NCI-H187 (cell line): ENCODE measurements around the gene SALL3.
"Not testable (repeated sequence)": the region's sequence is repeated elsewhere in the genome, so short reads cannot be mapped to it uniquely, and the experiment has no call there.

ENCODE experiments used
- DNase-seq, 2 experiments: peaks; one replicate each; lab custom pipeline; 2025; lab: John Stamatoyannopoulos, UW

Gene SALL3

DNA sequence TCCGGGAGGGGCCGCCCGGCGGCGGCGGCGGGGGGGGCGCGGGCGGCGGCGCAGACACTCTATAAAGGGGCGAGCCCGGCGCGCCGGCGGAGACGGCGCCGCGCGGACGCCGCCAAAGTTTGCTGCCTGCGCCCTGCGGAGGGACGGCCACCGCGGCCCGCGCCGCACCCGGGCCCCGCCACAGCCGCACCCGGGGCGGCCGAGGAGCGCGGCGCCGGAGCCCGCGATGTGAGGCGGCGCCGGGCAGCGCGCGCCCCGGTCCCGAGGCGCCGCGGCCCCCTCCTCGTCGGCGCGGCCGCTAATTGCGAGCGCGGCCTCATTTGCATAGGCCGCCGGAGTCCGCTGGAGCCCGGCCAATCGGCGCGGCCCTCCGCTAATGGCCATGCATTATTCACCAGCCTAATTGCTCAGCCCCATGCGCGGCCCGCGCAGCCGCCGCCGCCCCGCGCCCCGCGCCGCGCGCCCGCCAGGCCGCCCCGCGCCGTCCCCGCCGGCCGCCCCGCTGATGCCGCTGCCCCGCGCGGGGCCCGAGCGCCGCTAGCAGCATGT, at the start of gene SALL3:
Gene SALL3, plus strand, starts transcription at position 89 of the 549 bp plus-strand sequence. Its CDS starts 457 bp downstream, at position 546.
- DNase-seq = no peak

DNA sequence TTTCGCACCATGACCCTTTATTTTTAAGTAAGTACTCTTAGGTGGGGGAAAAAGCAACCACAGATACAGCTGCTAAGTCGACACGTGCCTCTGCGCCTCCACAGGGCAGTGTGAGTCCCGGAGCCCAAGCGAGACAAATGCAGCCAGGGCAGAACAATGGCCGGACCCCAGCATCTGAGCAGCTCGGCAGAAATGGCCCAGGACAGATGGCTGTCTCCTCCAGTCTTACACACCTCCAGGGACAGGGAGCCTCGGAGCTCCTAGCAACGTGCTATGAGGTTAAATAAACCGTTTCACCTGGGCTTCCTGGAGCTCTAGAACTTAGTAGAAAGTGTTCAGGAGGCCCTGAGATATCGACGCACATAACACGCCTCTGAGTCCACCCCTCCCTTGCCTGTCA, 47.3 kb upstream of the SALL3 start:
- no peak for DNase-seq

DNA sequence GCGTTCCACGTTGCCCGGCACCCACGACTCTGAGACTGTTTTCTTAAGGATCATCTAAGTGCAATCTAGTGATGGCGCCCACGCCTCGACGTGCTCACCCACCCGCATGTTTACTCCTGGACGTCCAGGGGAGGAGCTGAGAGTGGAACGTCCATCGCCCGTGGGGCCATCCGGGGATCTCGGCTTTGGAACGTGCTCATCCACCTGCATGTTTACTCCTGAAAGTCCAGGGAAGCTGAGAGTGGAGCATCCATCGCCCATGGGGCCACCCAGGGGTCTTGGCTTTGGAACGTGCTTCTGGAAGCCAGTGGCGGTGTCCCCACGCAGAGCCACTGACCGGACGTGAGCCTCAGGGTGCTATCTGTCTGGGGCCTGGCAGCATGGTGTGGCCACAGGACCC, 45.6 kb upstream of the SALL3 start:
- DNase-seq = no peak

DNA sequence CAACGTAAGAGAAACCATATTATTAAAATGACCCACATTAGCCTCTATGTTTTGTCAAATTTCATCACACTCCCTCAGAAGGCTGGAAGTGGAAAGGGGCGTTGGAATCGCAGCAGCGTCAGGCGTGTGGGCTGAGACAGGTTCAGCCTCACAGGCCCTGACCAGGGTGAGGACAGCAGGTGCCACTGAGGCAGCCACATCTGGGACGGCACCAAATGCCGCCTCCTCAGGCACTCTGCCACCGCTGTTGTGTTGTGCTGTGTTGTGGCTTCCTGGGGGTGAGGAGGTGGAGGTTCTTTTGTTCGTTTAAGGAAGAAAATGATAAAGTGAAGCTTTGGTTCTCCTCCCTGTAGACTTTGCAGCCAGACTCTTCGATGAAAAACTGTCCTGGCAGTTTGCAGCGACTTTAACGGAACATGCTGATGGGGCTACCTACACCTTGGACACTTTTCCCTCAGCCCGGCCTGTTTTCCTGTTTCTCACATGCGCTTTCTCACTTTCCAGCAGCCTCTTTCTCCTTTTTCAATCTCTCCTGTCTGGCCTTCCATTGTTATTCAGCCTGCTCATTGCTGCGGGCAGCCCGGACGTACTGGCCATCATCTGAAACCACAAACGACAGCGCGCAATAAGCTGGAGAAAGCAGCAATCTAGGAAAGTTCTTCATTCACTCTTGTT, 44.9 kb upstream of the SALL3 start:
- DNase-seq = no peak

DNA sequence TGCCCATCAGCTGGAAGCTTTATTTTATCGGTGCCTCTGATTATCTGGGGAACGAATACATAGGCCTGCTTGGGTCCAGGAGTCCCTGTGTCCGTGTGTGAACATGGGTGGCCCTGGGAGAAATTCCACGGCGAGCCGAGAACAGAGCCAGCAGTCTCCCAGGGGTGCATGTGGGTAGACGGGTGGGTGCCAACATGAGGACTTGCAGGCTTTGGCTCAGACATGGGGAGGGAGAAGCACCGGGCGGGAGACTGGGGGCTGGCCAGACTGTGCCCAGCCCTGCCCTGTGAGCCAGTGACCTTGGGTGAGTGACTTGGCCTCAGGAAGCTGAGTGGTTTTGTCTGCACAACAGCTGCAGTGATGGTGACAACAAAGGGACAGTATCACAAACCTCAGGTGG, 44.2 kb upstream of the SALL3 start:
- no peak for DNase-seq

DNA sequence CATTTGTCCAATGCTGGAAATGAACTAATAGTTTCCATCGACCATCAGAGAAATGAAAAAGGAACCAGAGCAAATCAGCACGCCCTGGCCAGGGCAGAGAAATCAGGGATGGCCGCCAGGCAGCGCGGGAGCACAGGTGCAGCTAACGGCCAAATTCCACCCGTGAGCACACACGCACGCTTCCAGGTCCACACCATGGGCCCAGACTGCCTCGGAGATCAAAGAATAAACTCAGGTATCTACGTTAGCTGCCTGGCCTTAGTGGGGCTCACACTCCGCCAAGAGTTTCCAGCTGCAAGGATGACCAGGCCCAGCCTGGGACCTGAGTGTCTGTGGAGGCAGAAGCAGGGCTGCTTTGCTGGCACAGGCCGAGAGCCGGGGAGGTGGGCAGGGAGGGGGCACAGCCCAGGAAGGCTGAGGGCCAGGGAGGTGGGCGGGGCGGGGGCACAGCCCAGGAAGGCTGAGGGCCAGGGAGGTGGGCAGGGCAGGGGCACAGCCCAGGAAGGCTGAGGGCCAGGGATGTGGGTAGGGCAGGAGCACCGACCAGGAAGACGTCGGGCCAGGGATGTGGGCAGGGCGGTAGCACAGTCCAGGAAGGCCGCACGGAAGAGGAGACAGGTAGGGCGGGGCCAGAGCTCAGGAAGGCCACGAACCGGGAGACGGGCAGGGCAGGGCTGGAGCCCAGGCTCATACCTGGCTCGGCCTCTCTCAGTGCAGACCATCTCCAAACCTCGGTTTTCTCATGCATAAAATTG, 43.2 kb upstream of the SALL3 start:
- no peak for DNase-seq

DNA sequence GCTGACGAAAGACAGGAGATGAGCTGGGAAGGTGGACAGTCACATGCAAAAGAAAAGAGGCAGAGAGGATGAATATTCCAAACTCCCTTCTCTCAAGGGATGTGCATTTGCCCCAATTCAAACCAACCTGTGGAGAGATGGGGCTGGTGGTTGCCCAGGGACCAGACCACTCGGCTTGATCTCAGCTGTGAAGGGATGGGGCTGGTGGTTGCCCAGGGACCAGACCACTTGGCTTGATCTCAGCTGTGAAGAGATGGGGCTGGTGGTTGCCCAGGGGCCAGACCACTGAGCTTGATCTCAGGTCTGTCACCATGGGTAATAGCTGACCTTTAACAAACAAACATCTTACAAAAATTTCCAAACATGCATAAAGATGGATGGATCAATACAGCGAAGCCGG, 42.5 kb upstream of the SALL3 start:
- DNase-seq = no peak

DNA sequence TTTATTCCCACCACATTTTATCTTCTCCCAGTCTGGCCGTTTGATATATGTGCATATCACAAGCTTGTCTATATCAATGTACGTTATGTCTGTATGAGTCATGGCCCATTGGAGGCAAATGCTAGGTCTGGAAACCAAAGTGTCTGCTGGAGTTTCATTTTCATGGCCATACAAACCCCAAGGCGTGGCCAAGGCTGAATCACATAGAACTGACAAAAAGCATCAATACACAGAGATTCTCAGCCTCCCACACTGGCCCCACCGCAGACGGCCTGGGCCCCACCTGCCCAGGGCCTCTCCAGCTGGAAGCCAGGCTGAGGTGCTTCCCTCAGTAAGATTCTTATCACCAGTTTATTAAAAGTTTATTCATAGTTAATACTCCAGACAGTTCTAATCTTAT, 40.5 kb upstream of the SALL3 start:
- DNase-seq = no peak

DNA sequence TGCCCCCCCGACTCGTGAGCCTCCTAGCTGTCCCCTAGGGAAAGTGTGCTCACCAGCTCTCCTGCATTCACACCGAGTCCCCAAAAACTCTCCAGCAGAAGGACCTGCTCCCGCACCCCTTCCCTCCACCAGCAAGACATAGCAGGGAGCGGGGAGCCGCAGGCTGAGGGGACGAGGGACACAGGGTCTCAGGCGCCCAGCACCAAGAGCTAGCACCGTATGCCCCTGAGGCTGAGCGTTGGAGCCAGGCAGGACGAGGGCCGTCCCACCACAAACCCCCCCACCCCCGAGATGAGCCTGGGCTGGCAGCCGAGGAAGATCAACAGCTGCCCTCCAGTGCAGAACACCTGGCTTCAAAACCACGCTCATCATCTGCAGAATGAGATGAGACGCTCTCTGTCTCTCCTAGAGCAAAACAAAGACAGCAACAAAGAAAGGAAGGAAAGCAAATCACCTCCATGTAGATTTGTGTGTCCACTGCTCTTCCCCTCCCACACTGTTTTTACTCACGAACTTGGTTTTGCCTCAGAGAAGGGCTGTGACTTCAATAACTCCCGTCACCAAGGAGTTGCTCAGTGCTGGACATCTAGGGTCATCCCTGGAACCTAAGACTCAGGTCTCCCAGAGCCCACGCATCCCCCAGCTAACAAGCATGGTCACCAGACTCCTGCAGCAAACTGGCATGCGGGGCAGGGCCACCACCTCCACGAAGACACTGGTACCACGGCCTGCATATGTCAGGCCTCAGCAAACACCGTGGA, 39.7 kb upstream of the SALL3 start:
- DNase-seq = no peak

DNA sequence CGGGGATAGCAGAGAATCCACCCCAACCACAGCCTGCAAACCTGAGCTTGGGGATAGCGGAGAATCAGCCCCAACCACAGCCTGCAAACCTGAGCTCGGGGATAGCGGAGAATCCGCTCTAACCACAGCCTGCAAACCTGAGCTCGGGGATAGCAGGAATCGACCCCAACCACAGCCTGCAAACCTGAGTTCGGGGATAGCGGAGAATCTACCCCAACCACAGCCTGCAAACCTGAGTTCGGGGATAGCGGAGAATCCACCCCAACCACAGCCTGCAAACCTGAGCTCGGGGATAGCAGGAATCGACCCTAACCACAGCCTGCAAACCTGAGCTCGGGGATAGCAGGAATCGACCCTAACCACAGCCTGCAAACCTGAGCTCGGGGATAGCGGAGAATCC, 37.4 kb upstream of the SALL3 start:
- DNase-seq = not testable (repeated sequence)

DNA sequence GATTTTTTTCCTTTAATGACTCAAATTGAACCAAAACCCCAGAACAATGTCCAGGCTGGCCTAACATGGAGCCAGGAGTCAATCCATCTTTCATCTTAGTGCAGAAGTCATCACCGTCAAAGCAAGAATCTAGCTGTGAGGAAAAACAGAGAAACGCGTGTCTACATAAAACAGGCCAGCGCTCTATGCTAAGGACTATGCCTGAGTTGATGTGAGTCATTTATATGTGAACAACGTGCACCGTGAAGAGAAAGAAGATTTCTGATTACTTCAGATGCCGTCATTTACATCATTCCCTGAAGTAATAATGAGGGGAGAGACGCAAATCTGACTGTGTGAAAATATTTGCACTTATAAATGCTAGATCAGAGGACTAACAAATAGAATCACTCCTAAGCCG, 34.0 kb upstream of the SALL3 start:
- DNase-seq = no peak

DNA sequence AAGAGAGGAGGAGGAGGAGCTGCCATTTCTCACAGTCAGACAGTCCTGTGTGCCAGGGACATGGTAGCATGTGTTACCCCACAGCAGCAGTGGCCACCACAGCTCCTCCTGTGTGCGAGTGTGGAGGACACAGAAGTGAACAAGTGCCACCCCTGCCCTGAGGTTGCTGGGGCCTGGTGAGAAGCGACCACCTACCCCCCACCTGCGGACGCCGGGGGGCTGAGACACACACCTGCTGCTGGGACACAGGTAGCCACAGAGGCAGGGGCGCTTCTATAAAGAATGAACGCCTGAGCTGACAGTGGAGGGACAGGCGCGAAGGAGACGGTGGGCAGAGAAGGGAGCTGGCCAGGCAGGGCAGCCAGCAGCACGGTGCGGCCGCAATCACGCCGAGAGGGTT, 32.3 kb upstream of the SALL3 start:
- no peak for DNase-seq

DNA sequence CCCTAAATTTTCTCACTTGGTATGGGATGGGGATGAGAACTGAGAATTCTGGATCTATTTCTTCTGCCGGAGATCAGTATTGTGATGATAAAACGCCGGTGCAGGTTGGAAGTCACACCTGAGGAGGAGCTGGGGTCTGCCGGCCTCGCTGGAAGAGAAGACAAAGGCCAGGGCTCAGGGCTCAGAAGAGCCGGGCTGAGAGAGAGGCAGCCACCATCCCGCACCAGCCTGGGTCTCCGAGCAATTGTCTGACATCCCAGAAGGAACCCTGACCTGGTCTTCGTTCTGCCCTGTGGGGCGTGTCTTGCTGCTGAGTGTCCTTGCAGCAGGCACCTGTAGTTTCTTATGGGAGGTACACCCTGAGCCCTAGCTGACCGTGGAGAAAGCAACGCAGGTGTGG, 31.4 kb upstream of the SALL3 start:
- DNase-seq = no peak

DNA sequence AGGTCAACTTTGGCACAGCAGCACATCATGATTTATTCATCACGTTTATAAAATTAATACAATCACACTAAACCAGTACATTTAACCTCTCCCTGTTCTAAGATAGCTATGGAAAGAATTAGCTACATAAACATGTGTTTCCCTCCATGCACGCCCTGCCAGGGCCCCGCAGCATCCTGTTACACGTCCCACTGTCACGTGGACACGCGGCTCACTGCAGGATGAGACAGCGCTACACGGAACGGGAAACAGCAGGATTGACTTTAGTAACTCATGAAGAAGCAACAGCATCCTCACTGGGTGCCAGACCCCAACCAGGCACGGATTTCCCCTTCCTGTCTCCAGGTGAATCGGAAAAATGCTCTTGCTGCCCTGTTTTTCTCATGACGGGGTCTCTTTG, 30.9 kb upstream of the SALL3 start:
- DNase-seq = no peak

DNA sequence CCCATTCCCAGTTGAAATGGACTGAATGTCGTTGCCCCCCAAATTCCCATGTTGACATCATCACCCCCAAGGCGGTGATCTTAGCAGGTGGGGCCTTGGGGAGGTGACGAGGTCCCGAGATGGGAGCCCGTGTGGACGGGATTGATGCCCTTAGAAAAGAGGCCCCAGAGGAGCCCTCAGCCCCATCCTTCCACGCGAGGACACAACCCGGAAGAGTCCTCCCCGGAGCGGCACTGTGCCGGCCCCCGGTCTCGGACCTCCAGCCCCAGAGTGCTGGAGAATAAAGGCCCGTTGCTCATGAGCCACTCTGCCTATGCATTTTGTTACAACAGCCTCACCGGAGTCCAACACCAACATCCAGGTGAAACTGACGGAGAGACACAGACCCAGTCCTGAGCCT, 30.4 kb upstream of the SALL3 start:
- DNase-seq = no peak

DNA sequence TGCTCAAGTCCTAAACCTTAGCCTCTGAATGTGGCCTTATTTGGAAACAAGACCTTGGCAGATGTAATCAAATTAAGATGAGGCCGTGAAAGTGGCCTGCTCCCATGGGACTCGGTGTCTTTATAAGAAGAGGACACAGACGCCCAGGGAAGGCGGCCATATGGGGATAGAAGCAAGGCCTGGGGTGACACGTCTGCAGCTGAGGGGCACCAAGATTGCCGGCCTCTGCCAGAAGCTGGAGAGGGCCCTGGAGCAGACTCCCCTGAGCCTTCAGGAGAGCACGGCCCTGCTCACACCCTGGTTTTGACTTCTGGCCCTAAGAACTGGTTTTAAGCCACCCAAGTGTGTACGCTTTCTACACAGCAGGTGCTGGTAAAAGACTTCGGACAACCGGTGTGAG, 29.2 kb upstream of the SALL3 start:
- no peak for DNase-seq

DNA sequence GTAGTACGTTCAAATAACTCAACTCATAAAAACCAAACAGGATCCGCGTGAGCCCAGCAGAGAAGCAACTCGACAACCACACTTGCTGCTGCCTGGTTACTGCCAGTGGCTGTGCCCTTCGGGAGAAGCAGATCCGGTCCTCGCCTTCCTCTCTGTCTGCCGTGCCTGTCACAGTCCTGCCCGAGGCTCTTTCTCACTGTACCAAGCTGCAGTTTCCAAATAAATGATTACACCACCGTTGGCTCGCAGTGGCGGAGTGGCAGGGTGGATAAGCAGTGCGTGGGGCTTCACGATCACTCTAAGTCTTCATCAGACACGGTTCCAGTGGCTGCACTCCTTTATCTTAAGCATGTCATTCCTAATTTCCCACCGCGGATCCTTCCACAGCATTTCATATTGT, 26.1 kb upstream of the SALL3 start:
- no peak for DNase-seq

DNA sequence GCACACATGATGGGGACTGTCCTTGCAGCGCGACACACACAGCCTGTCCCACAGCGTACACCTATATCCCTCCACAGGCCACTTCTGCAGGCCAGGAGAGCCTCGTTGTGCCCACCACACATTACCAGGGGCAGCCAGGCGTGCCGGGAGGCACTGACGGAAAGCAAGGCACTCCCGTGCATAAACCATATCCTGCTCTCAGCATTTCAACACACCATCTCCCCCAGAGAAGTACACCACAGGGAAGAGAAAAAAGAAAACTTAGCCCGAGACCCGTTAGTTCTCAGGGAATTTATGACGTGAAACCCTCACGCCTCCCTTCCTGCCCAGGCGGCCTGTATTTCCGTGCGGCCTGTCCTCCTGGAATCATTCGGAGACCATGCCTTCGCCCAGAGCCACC, 24.6 kb upstream of the SALL3 start:
- no peak for DNase-seq

DNA sequence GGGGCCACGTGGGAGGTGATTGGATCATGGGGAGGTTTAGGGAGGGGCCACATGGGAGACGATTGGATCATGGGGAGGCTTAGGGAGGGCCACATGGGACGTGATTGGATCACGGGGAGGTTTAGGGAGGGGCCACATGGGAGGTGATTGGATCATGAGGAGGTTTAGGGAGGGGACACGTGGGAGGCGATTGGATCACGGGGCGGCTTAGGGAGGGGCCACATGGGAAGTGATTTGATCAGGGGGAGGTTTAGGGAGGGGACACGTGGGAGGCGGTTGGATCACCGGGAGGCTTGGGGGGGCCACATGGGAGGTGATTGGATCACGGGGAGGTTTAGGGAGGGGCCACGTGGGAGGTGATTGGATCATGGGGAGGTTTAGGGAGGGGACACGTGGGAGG, 22.5 kb upstream of the SALL3 start:
- DNase-seq = no peak

DNA sequence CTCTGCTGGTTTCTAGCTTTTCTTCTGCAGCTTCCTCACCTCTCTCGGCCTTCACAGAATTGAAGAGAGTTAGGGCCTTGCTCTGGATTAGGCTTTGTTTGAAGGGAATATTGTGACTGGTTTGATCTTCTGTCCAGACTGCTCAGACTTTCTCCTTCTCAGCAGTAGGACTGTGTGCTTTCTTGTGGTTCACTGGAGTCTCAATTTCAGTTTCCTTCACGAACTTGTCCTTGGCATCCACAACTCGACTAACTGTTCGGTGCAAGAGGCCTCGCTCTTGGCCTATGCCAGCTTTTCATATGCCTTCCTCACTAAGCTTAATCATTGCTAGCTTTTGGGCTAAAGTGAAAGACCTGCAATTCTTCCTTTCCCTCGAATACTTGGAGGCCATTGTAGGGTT, 18.9 kb upstream of the SALL3 start:
- no peak for DNase-seq

DNA sequence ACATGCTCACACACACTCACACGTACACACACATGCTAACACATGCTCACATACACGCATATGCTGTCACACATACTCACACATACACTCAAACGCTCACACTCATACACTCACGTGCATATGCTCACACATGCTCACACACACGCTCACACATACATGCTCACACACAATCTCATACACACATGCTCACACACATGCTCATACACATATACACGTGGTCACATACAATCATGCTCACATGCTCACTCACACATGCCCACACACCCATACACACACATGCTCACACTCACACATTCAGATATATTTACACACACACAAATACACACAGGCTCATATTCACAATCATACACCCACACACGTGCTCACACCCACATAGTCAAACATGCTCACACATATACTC, 17.5 kb upstream of the SALL3 start:
- no peak for DNase-seq

DNA sequence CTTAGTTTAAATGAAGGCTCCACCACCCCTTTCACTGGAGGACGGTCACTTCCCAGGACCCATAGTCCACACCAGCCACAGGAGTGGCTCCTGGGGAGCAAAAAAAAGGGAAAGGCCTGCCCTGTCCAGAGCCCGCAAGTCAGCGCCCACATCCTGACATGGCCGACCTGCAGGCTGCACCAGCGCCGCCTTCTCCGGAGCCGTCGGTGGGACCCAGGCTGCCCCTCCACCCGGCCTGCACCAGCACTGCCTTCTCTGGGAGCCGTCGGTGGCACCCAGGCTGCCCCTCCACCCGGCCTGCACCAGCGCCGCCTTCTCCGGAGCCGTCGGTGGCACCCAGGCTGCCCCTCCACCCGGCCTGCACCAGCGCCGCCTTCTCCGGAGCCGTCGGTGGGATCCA, 14.9 kb upstream of the SALL3 start:
- not testable (repeated sequence) for DNase-seq

DNA sequence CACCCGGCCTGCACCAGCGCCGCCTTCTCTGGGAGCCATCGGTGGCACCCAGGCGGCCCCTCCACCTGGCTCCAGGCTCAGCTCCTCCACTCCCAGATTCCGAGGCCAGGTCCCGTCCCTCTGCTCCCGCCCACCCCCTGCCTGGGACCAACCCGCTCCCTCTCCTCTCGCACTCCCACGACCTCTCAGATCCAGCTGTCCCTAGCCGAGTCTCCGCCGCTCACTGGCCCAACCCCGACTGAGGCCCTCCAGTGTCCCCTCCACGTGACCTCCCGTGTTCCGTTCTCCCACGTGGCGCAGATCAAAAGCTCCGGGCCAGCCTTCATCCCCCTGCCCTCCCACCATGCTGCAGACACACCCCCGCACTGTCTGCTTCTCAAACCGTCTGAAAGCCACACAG, 14.4 kb upstream of the SALL3 start:
- no peak for DNase-seq
